ENCODE data around the gene CCNC.

CCNC gene, protein sequence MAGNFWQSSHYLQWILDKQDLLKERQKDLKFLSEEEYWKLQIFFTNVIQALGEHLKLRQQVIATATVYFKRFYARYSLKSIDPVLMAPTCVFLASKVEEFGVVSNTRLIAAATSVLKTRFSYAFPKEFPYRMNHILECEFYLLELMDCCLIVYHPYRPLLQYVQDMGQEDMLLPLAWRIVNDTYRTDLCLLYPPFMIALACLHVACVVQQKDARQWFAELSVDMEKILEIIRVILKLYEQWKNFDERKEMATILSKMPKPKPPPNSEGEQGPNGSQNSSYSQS

DNA sequence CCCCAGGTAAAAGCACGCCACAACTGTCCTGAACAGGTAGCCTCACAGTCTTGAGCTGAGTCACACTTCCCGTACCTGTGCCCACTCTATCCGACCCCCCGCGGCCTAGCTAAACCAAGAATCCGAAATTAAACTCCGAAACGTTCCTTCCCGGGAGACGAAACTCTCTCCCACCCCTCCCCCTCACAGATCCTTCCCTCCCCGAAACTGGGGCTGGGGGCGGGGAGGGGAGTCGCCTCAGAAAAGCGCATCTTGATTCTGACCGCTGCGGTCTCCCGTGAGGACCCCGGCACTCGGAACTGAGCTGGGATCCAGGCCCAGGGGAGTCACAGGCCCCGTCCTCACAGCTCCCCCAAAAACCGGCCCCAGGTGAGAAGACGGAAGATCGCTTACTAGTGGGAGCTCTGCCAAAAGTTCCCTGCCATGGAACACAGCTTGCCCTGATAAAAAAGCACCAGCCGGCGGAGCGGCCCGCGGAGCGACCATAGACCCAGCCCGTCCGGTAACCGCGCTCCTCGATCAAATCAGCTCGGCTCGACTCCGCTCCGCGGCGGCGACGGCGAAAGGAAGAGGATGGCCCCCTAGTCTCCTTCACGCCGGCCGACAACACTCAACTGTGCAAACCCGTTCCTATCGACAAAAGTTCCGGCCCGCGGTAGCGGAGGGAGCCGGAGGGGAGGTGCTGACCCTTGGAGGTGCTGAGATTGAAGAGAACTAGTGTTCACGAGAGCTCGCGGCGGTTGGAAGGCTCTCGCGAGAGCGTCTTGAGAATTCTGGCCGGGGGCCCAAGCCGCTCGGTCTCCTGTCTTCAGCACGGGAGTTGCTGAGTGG, at the start of gene CCNC:
Gene CCNC (minus strand): TSS at position 558 of the 831 bp plus-strand sequence. CDS start 133 bp downstream, at position 425.
- DNase-seq = peak; percentile 86

DNA sequence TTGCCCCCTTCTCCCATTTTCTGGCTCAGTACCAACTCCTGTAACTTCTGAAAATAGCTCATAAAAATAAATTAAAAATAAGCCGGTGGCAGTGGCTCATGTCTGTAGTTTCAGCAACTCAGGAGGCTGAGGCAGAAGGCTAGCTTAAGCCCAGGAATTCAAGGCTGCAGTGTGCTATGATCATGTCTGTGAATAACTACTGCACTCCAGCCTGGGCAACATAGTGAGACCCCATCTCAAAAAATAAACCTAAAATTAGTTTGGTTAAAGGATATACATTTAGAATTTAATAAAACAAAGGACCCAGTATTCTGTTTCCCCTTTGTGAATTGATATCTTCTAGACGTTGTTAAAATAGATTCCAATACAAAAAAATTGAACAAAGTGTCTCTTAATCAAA, 48.7 kb upstream of the CCNC start:
- no peak for DNase-seq

- DNase-seq = no peak
Observed at GRCh38 chr6:99614430-99615186, 46.1 kb upstream of the CCNC start.

DNA sequence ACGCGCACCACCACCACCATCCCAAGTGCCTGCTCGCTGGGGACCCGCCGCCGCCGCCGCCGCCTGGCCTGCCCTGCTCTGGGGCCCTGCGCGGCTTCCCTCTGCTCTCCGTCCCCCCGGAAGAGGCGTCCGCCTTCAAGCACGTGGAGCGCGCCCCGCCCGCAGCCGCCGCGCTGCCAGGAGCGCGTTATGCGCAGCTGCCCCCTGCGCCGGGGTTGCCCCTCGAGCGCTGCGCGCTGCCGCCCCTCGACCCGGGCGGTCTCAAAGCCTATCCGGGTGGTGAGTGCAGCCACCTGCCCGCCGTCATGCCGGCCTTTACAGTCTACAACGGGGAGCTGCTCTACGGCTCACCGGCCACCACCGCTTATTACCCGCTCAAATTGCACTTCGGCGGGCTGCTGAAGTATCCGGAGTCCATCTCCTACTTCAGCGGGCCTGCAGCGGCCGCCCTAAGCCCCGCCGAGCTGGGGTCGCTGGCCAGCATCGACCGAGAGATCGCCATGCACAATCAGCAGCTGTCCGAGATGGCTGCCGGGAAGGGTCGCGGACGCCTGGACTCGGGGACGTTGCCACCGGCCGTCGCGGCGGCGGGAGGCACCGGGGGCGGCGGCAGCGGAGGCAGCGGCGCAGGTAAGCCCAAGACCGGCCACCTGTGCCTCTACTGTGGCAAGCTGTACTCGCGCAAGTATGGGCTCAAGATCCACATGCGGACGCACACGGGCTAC, 45.4 kb upstream of the CCNC start:
- no peak for DNase-seq

DNA sequence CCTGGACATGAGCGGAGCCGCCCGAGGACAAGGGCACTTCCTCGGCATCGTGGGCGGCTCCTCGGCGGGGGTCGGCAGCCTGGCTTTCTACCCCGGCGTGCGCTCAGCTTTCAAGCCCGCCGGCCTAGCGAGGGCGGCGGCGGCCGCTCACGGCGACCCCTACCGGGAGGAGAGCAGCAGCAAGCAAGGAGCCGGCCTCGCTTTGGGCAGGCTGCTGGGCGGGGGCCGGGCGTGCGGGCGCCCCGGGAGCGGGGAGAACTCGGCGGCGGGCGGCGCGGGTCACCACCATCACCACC, 44.9 kb upstream of the CCNC start:
- DNase-seq = no peak

DNA sequence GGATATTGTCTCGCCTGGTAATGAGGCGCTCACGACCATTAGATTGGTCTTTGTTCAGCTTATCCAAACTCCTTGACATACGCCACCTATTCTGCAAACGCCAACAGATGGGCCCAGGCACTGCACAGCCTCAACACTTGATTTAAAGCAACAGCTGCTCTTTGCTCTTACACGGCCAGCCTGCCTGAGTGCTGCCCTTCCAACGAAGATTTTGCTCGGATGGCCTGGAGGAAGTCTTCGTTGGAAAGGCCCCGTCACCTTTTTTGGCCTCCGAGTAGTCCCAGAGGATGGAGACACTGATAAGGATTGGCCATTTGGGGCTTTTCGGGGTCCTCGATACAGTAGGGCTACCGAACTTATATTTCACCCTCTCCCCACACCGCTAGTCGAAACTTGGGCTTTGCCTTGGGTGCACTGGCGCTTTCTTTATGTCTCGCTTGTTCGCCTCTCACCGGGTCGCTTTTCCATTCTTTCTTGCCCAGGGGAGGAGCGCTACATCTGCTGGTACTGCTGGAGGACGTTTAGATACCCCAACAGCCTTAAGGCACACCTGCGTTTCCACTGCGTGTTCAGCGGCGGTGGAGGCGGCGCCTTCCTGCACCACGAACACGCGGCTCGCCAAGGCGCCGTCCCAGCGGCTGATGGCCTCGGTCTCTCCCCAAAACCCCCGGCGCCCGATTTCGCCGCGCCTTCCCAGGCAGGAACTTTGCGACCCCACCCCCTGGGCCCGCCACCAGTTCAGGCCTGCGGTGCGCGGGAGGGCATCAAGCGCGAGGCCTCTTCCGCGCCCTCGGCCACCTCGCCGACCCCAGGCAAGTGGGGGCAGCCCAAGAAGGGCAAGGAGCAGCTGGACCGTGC, 44.3 kb upstream of the CCNC start:
- DNase-seq = no peak

GRCh38 chr6:99611148-99611547, 42.7 kb upstream of the CCNC start:
- DNase-seq = no peak

- no peak for DNase-seq
Observed at GRCh38 chr6:99609905-99610489, 41.5 kb upstream of the CCNC start.

- no peak for DNase-seq
Observed at GRCh38 chr6:99608886-99609482, 40.5 kb upstream of the CCNC start.

GRCh38 chr6:99608059-99608885, 39.8 kb upstream of the CCNC start:
- DNase-seq = no peak

DNA sequence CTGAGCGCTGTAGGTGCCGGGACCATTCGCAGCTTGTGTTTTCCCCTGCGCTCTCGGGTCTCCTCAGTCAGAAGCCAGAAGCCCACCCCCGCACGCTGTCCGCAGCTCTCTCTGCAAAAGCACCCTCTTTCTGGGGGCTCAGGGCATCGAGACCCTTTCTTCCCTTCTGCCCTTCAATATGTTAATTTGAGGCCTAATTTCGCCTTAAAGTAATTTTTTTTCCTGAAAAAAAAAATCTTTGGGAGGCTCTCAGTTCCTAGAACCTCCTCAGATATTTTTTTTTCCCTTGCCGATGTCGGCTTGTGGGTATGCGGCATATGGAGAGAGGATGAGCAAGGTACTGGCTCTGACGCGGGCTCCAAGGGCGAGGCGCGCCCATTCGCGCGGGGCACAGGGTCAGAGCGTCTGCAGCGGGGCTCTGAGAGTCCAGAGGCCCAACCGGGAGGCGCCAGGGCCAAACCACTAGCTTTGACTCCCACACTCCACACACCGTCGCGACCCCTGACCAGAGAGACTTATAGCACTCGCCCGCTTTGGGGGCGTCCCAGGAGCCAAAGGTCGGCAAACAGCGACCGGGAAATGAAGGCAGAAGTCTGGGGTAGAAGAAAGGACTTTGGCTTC, 39.1 kb upstream of the CCNC start:
- DNase-seq = no peak

DNA sequence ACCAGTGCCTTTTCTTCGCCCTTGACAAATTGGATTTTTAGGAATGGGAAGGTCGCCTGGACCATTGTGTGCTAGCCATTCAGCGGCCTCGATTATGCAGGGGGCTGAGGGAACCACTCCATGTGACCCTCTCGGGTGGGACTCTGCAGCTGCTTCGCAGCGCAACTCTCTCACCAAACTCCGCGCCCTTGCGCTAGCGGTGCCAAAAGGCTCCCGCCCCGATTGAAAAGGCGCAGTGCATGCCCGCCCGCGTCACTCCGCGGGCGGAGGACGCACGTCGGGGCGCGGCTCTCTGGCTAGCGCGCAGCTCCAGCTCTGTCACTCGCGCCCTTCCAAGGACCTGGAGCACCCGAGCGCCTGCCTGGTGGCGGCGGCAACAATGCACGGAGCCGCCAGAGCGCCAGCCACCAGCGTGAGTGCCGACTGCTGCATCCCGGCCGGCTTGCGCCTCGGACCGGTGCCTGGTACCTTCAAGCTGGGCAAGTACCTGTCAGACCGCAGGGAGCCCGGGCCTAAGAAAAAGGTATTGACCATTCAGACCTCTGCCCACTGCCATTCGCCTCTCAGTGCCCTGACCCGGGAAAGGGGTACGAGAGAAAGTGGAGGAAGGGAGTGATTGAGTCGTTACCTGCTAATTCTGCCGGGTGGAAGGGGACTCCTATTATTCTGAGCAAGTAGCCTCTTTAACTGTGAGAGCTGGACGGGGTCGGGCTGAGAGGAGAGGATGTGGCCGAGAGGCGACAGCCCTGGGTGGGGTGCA, 38.4 kb upstream of the CCNC start, which contains the start of gene PRDM13:
Gene PRDM13 (plus strand): TSS at position 178 of the 760 bp plus-strand sequence. CDS start 202 bp downstream, at position 380.
- DNase-seq = no peak

GRCh38 chr6:99605911-99606655, 37.6 kb upstream of the CCNC start:
- no peak for DNase-seq

GRCh38 chr6:99605074-99605734, 36.7 kb upstream of the CCNC start:
- no peak for DNase-seq

DNA sequence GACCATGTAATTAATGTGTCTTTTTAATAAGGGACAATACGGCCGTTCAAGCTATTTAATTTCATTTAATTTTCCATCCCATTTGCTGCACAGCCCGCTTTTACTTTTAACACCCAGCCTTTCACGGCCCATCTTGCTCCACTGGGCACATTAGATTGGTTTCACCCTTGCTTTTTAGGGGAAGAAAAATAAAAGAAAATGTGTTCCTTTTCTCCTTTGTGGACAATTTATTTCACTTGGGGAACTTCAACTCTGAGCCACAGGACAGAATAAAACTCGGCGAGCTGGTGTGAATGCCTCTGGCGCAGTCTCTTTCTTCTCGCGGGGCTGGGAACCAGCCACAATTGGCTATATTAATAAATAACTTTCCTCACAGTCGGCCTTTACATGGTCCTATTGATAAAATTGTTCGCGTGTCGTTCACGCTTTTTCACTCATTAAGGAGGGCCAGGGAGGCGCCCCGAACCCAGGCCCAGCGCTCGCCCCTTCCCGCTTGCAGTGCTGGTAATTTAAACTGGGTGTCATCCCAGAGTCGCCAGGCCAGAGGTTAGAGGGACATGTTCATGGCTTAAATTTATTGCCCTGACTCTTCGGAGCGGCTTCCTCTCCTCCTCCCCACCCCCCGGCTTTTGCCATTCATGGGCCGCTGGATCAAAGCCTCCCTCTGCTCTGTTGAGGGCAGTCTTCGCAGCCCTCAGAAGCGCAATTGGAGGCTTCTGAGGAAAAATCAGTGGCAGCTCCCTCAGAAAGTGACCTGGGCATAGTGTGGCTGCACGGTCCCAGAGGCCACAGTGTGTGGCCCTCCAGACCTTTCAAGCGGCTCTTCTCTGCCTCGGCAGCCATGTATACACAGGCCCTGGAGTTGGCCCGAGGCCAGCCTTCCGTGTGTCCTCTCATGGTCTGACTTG, 36.0 kb upstream of the CCNC start:
- no peak for DNase-seq

GRCh38 chr6:99603421-99604165, 35.1 kb upstream of the CCNC start:
- peak; percentile 7 for DNase-seq

All from activated CD4-positive, alpha-beta T cell treated with anti-CD3 and anti-CD28 coated beads for 1 hour (primary cell).